GM18511 (cell line): ENCODE data around the gene RAF1.
"Not testable (repeated sequence)": the region's sequence is repeated elsewhere in the genome, so short reads cannot be mapped to it uniquely, and the experiment has no call there.

Experiments
- ATAC-seq: cut with Tn5 transposase; IDR thresholded peaks from one replicate; pipeline ENCODE4 v1.9.1; 2021; ENCODE audit warnings: mild to moderate bottlenecking, moderate library complexity; ENCODE audit not compliant: unreplicated experiment

RAF1 gene

DNA sequence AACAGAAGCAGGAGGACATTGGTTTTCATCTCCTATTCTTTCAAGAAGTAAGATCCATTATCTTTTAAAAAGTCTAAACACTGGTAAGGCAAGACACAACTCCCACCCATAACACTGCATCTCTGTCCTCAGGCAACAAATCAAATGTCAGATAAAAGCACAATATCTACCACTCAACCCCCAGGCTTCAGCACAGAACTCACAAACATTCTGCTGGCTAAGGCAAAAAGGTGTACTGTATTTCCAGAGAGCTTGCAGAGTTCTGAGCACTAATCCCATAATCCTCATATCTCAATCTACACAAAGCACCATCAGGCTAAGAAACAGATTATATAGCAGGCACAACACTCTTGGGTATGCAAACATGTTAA is 20.9 kb downstream of the RAF1 start:
- no peak for ATAC-seq

GRCh38 chr3:12640853-12641252 is 23.1 kb downstream of the RAF1 start:
- not testable (repeated sequence) for ATAC-seq

GRCh38 chr3:12638105-12638504 is 25.8 kb downstream of the RAF1 start:
- ATAC-seq = no peak

DNA sequence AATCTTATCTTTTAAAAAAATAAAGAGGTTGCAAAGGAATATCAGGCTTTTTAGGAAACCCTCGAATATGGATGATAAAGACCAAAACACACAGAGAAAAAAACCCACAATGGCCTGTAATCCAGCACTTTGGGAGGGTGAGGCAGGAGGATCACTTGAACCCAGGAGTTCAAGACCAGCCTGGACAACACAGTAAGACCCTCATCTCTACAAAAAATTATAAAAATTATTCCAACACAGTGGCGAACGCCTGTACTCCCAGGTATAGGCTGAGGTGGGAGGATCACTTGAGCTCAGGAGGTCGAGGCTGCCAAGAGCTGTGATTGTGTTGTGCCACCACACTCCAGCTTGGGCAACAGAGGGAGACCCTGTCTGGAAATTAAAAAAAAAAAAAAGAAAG is 30.8 kb downstream of the RAF1 start:
- ATAC-seq = no peak

DNA sequence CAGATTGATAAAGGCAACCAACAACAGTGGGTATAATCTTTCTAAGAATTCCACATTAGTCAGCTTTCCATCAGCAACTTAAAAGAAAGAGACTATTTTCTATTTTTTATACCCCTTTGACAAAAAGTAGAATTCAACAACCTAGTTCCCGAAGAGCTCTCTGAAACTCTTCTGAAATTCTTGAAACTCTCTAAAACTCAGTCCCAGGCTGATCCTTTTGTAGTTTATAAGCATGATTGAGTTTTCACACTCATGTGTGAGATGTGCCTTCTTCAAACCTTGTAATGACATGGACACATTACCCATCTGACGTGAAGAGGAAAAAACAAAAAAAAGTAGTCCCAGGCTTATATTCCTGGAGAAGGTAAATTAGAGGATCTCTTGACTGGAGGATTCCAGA is 31.4 kb downstream of the RAF1 start:
- ATAC-seq = no peak

- not testable (repeated sequence) for ATAC-seq
These were observed 33.1 kb downstream of the RAF1 start for GRCh38 chr3:12630843-12631242.

GRCh38 chr3:12630292-12630691 is 33.6 kb downstream of the RAF1 start:
- no peak for ATAC-seq

- ATAC-seq = no peak
These were observed 34.4 kb downstream of the RAF1 start for GRCh38 chr3:12629560-12629959.

DNA sequence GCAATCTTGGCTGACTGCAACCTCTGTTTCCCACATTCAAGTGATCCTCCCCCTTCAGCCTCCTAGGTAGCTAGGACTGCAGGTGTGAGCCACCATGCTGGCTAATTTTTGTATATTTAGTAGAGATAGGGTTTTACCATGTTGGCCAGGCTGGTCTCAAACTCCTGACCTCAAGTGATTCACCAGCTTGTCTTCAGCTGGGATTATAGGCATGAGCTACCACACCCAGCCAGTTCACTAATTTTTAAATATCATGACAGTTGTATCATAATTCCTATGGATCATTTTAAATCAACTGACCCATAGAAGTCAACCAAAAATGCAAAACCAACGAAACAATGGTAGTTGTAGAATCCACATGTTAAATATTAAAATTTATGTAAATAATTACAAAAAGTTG is 35.1 kb downstream of the RAF1 start:
- ATAC-seq = no peak

- ATAC-seq = no peak
These were observed 36.5 kb downstream of the RAF1 start for GRCh38 chr3:12627370-12627769.

DNA sequence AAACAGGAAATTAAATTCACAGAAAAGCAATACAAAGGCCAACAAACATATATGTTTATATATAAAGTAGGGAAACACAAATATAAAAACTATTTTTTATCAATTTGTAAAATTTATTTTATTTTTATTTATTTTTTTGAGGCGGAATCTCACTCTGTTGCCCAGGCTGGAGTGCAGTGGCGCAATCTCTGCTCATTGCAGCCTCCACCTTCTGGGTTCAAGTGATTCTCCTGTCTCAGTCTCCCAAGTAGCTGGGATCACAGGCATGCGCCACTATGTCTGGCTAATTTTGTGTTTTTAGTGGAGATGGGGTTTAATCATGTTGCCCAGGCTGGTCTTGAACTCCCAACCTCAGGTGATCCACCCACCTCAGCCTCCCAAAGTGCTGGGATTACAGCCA is 39.0 kb downstream of the RAF1 start:
- not testable (repeated sequence) for ATAC-seq

GRCh38 chr3:12624056-12624455 is 39.9 kb downstream of the RAF1 start:
- ATAC-seq = no peak

DNA sequence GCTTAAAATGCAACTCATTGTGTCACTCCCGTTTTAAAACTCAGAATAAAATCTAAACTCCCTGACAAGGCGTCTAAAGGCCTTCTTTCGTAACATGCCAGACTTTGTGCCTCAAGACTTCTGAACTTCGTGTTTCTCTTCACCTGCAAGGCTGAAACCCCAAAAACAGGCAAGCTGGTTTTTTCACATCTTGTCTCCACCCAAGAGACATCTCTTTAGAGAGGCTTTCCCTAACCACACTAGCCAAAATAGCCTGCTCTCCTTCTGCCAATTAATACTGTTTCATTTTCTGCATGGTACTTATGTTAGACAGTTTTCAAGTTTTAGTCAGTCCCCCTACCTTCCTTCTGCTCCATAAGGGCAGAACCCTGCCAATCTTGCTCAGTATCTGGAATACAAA is 41.6 kb downstream of the RAF1 start:
- no peak for ATAC-seq

GRCh38 chr3:12620729-12621128 is 43.2 kb downstream of the RAF1 start:
- ATAC-seq = no peak

DNA sequence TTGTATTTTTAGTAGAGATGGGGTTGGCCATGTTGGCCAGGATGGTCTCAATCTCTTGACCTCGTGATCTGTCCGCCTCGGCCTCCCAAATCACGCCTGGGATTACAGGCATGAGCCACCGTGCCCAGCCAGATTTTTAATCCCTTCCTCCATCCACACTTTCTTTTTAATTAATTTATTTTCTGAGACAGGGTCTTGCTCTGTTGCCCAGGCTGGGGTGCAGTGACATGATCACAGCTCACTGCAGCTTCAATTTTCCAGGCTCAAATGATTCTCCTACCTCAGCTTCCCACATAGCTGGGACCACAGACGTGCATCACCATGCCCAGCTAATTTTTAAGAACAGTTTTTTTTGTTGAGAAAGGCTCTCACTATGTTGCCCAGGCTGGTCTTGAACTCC is 43.6 kb downstream of the RAF1 start:
- ATAC-seq = no peak

GRCh38 chr3:12618426-12618825 is 45.5 kb downstream of the RAF1 start:
- no peak for ATAC-seq

DNA sequence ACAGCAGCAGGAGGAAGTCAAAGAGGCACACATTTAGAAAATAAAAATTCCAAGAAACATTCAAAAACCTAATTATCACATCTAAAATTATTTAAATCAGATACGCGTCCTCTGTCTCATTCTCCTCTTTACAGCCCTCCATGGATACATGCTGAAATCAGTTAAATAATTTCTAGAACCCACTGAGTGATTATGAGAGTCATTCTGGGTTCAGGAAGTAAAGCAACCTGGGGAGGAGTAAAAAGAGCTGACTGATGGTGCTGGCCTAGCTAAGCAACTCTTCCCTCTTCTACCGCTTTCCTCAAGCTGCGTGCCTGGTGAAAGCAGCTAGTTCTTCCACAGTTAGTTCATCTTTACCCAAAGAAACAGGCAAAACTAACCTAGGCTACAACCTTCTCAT is 48.7 kb downstream of the RAF1 start:
- ATAC-seq = no peak

DNA sequence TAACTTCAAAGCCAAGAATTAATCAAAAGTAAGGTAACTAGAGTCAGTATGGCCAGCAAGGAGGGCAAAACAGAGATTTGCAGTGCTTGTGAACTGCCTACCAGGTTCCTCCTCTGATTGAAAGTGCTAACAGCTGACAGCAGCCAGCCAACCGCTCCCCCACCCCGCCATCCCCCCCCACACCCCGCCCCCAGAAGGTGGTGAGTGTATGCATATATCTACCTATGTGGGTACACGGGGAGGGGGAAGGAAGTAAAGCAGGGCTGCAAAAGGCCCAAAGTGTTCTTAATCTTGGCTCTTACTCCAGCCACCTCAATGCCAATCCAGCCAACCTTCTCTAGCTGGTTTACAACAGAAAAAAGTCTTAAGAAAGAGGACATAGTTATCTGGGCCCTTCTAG is 50.7 kb downstream of the RAF1 start:
- ATAC-seq = no peak

DNA sequence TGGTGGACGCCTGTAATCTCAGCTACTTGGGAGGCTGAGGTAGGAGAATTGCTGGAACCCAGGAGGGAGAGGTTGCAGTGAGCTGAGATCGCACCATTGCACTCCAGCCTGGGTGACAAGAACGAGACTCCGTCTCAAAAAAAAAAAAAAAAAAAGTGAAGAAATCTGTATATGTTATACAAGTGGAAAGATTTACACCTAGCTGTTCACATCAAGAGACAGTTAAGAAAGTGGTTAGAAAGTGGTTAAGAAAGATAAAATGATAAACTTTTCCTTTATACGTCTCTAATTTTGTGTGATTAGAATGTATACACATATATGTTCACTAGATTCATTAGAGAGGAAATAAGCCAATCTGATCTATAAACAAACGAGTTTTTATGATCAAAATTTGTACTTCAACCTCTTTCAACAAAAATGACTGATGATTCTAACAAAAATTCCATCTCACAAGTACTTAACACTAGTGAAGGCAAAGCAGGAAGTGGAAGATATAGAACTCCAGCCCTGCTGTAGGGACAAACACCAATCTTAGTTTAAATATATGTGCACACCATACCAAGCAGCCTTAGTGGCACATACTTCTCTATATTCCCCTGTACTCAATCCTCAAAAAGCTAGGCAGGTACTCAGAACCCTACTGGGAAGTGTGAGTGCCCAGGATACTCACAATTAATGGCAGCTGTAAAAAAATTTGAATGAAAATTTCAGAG is 51.2 kb downstream of the RAF1 start:
- no peak for ATAC-seq

DNA sequence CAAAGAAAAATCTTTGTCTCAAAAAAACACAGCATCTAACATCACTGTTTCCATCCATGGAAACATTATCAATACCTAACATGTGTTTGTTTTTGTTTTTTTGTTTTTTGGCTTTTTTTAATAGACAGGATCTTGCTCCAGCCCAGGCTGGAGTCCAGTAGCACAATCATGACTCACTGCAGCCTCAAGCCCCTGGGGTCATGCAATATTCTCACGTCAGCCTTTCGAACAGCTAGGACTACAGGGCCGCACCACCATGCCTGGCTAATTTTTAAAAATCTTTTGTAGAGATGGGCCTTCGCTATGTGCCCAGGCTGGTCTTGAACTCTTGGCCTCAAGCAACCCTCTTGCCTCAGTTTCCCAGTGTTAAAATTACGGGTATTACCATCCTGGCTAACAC is 52.8 kb downstream of the RAF1 start:
- ATAC-seq = no peak

GRCh38 chr3:12608376-12608775 is 55.5 kb downstream of the RAF1 start:
- no peak for ATAC-seq

- ATAC-seq = no peak
These were observed 59.9 kb downstream of the RAF1 start for GRCh38 chr3:12603969-12604368.

DNA sequence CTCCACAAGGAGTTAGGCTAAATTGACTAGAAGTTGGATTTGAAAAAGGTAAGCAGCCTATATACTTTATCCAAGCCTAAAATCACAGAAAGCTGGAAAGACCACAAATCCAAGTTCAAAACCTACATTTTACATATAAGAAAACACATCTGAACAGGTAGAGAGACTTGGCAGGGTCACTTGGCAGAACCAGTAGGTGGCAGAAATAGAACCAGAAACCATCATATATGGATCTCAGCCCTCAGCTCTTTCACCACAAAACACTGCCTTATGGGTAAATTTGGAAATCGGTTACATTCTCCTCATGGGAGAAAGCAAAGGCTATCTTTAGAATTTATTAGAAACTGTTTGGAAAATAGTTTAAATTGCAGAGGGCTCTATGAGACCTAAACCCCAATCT is 62.8 kb downstream of the RAF1 start:
- ATAC-seq = no peak
